COLO829 (cell line): ENCODE data around the gene RHBDL3.
A peak's percentile ranks its signal among the peaks of the same experiment; 100 is the strongest.

Experiments
- DNase-seq: peaks from one replicate; pipeline ENCODE4 v3.0.0; 2012; ENCODE audit warnings: low spot score

Gene RHBDL3

GRCh38 chr17:32266389-32267301, 1.0 kb downstream of the RHBDL3 start:
- DNase-seq = no peak

- DNase-seq = no peak
Observed at GRCh38 chr17:32267690-32268205, 2.1 kb downstream of the RHBDL3 start.

GRCh38 chr17:32268734-32269288, 3.2 kb downstream of the RHBDL3 start:
- no peak for DNase-seq

- DNase-seq = no peak
Observed at GRCh38 chr17:32269377-32269776, 3.7 kb downstream of the RHBDL3 start.

- no peak for DNase-seq
Observed at GRCh38 chr17:32271844-32272243, 6.2 kb downstream of the RHBDL3 start.

- DNase-seq = no peak
Observed at GRCh38 chr17:32274101-32274500, 8.5 kb downstream of the RHBDL3 start.

- DNase-seq = no peak
Observed at GRCh38 chr17:32274643-32275042, 9.0 kb downstream of the RHBDL3 start.

- DNase-seq = peak; percentile 54
Observed at GRCh38 chr17:32275060-32276042, 9.7 kb downstream of the RHBDL3 start.

GRCh38 chr17:32276171-32276601, 10.6 kb downstream of the RHBDL3 start:
- DNase-seq = no peak

- DNase-seq = no peak
Observed at GRCh38 chr17:32277284-32277683, 11.7 kb downstream of the RHBDL3 start.

GRCh38 chr17:32278815-32279214, 13.2 kb downstream of the RHBDL3 start:
- no peak for DNase-seq

GRCh38 chr17:32279891-32280716, 14.5 kb downstream of the RHBDL3 start:
- no peak for DNase-seq

- no peak for DNase-seq
Observed at GRCh38 chr17:32281011-32281451, 15.4 kb downstream of the RHBDL3 start.

GRCh38 chr17:32283745-32284201, 18.1 kb downstream of the RHBDL3 start:
- DNase-seq = peak; percentile 50

GRCh38 chr17:32285306-32285705, 19.7 kb downstream of the RHBDL3 start:
- no peak for DNase-seq

GRCh38 chr17:32285746-32286517, 20.3 kb downstream of the RHBDL3 start:
- peak; percentile 45 for DNase-seq

- no peak for DNase-seq
Observed at GRCh38 chr17:32286518-32286900, 20.9 kb downstream of the RHBDL3 start.

GRCh38 chr17:32287804-32288511, 22.3 kb downstream of the RHBDL3 start:
- DNase-seq = no peak

GRCh38 chr17:32288615-32289014, 23.0 kb downstream of the RHBDL3 start:
- no peak for DNase-seq
